HG02938 (cell line): Measurements from ENCODE around the gene ITGA3.

ENCODE experiments used
- ATAC-seq: cut with Tn5 transposase; IDR thresholded peaks from one replicate; pipeline ENCODE4 v1.9.1; 2021; ENCODE audit warnings: mild to moderate bottlenecking, moderate library complexity; ENCODE audit not compliant: unreplicated experiment

Gene ITGA3

GRCh38 chr17:50106393-50107131 is 50.7 kb downstream of the ITGA3 start:
- no peak for ATAC-seq

DNA sequence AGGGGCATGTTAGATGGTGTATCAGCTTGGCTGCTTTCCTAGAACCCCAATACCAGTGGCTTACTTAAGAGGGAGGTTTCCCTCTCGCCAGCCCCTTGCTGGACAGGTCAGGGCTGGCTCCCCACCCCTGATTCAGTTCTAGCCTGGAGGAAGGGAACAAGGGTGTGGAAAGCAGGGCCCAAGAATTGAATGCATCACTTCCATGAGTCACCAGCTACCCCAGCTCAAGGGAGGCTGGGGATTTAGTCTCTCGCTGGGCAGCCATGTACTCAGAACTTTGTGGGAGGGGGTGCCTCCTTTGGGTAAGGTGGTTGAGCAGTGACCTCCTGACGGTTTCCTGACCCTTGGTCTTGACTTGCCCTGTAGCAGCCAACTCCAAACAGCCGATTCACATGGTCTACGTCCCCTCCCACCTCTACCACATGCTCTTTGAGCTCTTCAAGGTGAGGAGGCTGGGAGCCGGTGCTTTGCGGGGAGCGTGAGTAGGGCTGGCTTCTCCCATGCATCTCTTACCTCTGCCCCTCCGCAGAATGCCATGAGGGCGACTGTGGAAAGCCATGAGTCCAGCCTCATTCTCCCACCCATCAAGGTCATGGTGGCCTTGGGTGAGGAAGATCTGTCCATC is 52.0 kb downstream of the ITGA3 start:
- no peak for ATAC-seq

DNA sequence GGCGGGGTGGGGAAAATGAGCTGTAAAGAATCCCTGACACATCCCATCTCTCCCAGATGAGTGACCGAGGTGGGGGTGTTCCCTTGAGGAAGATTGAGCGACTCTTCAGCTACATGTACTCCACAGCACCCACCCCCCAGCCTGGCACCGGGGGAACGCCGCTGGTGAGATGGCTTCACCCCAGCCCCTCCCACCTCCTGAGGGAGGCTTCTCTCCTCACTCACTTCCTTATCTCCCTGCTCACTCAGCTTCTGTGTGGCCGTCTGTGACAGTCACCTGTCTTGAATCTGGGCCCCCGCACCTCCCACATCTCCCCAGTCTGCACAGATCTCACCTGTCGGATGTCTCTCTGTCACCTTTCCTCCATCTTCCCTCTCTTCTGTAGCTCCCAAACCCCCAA is 52.6 kb downstream of the ITGA3 start:
- no peak for ATAC-seq

GRCh38 chr17:50109207-50109606 is 53.3 kb downstream of the ITGA3 start:
- ATAC-seq, result no peak

DNA sequence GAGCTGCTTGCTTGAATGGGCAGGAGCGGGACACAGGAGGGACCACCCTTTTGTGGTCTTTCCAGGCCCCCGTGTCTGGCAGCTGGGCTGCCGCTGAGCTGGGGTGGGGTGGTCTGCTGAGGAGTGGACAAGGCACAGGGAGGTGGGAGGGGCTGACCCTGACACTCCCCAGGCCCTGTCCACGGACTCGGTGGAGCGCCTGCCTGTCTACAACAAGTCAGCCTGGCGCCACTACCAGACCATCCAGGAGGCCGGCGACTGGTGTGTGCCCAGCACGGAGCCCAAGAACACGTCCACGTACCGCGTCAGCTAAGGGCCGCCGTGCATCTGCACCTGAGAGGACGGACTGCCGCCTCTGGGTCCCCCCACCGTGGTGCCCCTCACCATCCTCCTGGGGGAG is 53.9 kb downstream of the ITGA3 start:
- ATAC-seq, result no peak

DNA sequence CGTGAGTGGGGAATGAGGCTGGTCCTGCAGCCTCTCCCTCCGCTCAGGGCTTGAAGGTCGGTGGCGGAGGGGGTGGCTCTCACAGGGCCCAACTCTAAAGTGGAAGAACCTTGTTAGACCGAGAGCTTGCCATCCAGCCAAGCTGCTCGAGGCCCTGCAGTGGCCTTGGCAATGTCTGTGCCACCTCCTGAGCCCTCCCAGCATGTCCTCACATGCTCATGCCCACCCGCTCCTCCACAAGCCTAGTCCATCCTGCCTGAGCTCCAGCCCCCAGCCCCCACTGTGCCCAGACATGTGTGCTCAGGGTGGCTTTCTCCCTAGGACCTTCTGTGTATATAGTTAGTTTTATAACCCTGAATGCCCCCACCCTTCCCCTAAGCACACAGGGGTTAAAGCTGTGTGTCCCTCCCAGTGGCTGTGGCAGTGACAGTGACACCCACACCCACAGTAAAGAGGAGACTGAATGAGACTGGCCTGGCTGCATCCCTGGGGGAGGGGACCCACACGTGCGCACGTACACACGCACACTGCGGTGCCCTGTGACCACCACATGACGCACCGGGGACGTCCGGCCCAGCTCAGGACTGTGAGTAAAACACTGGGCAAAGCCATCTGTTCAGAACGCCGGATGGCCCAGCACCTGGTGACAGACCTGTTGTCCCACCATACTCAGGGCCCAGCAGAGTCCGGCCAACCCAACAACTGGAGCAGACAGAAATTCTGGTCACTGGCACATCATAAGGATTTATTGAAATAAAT is 54.9 kb downstream of the ITGA3 start:
- no peak for ATAC-seq

DNA sequence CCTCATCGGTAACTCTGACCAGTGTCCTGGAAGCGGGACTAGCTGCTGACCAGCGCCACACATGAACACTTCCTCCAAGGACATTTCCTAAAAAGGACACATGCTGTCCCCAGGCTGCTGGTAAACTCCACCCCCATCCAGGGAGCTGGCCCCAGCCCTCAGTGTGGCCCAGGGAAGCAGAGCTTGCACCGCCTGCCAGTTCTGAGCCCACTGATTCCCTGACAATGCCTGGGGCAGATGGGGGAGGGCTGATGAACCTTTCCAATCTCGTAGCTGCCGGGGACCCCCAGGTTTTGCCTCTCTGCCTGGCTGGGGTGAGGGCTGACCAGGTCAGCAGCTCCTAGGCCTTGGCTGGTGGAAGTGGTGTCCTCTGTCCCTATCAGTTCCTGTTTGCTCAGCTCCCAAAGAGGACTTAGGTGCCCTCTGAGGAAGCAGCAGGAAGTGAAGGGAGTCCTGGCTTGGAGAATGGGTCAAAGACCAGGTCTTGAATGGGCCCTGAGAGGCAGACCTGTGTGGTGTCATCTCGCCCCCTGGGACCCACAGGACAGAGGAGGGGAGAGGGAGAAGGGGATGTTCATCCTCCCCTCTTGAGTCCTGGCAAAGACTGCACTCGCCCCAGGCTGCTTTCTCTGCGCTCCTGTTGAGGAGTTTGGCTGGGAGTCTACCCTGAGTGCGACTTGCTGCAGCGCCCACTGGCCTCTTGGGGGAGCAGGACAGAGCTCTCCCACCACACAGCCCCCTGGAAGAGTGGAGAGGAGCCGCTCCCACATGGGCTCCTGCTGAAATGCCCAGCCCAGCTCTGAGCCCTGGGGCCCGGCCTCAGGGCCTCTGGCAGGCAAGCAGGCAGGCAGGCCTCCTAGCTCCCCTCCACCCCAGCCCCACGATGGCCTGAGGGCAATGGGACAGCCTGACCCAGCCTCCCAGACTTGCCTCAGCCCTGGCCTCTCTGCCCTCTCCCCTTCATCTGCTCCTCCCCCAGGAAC is 56.1 kb downstream of the ITGA3 start:
- no peak for ATAC-seq

- ATAC-seq, result no peak
Observed at GRCh38 chr17:50112694-50113093, 56.8 kb downstream of the ITGA3 start.

GRCh38 chr17:50113624-50114320 is 57.9 kb downstream of the ITGA3 start:
- ATAC-seq, result no peak

- no peak for ATAC-seq
Observed at GRCh38 chr17:50114401-50114800, 58.5 kb downstream of the ITGA3 start.

GRCh38 chr17:50114849-50115357 is 59.0 kb downstream of the ITGA3 start:
- no peak for ATAC-seq

- ATAC-seq, result no peak
Observed at GRCh38 chr17:50115756-50116155, 59.8 kb downstream of the ITGA3 start.

- ATAC-seq, result no peak
Observed at GRCh38 chr17:50117202-50118051, 61.5 kb downstream of the ITGA3 start.

DNA sequence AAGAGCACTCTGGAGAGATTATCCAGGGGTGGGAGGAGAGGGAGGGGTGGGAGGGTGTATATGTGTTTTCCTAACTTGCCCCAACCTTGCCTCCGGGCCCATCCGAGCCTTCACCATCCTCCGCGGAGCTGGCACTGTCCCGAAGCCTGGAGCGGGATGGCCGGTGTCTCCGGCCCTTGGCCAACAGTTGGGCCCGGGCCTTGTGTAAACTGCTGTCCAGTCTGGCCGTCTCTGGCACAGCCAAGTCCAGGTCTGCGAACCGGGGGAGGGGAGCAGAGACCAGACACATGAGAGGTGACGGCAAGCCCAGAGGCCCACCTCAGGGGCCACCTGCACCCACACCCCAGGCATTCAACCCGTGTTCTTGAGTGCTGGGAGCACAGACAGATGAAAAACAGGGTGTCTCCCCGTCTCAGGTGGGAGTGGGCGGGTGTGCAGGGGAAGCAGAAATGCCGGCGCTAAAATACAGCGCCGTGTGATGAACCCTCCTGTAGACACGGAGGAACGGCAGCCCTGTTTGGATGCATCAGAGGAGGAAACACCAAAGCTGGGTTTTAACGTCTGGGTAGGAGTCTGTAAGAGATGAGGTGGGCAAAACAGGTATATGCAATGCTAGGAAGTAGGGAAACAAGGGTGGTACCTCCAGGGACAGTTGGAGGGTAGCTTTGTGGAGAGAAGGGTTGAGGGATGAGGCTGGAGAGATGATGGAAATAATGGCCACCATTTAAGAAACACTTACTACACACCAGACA is 62.3 kb downstream of the ITGA3 start:
- no peak for ATAC-seq

DNA sequence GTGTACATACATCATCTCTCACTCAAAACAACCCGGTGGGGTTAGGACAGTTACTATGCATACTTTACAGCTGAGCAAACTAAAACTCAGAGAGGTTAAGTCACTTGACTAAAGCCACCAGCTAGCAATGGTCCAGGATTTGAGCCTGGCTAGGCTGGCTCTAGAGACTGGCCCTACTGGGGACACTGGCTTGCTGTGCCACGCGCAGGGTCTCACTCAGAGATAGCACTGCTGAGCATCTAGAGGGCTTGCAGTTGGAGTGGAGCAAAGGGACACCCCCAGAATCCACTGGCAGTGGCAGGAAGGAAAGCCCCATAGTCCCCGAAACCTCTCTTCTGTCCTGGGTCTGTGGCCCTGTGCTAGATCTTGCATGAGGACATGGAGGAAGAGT is 62.9 kb downstream of the ITGA3 start:
- no peak for ATAC-seq

GRCh38 chr17:50120475-50121253 is 64.8 kb downstream of the ITGA3 start:
- no peak for ATAC-seq

DNA sequence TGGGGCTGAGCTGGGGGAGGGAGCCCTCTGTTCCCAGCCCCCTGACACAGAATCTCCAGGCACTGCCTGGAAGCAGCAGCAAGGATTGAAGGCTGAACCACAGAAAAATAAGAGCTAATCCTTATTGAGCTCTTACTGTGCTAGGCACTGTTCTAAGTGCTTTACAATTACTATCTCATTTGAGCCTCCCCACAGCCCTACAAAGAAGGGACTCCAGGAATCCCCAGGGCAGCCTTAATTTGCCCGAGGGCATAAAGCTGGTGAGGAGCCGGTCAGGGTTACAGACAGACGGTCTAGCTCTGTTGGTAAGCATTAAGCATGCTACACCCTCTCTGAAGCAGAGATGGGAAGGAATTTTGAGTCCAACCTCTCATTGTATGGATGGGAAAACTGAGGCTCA is 67.0 kb downstream of the ITGA3 start:
- ATAC-seq, result no peak
